HG03159 (cell line): ENCODE data around the gene HEATR9.

Source experiments
- ATAC-seq: cut with Tn5 transposase; IDR thresholded peaks from one replicate; pipeline ENCODE4 v1.9.1; 2021; ENCODE audit warnings: mild to moderate bottlenecking, moderate library complexity; ENCODE audit not compliant: unreplicated experiment

Gene HEATR9

GRCh38 chr17:35866341-35866950, 2.2 kb downstream of the HEATR9 start:
- no peak for ATAC-seq

GRCh38 chr17:35865412-35866340, 3.0 kb downstream of the HEATR9 start:
- ATAC-seq: no peak

- no peak for ATAC-seq
Observed at GRCh38 chr17:35864853-35865252, 3.8 kb downstream of the HEATR9 start.

- ATAC-seq: no peak
Observed at GRCh38 chr17:35856603-35857002, 12.1 kb downstream of the HEATR9 start.

GRCh38 chr17:35855965-35856364, 12.7 kb downstream of the HEATR9 start:
- no peak for ATAC-seq

- ATAC-seq: no peak
Observed at GRCh38 chr17:35849469-35850348, 19.0 kb downstream of the HEATR9 start.

GRCh38 chr17:35847633-35848373, 20.9 kb downstream of the HEATR9 start:
- ATAC-seq: no peak

- ATAC-seq: no peak
Observed at GRCh38 chr17:35847006-35847405, 21.7 kb downstream of the HEATR9 start.

GRCh38 chr17:35846055-35846809, 22.5 kb downstream of the HEATR9 start:
- ATAC-seq: no peak

GRCh38 chr17:35844547-35844946, 24.1 kb downstream of the HEATR9 start:
- ATAC-seq: no peak

GRCh38 chr17:35843698-35844097, 25.0 kb downstream of the HEATR9 start:
- no peak for ATAC-seq

GRCh38 chr17:35842239-35842638, 26.5 kb downstream of the HEATR9 start:
- no peak for ATAC-seq

- ATAC-seq: no peak
Observed at GRCh38 chr17:35841505-35841904, 27.2 kb downstream of the HEATR9 start.

- ATAC-seq: no peak
Observed at GRCh38 chr17:35841101-35841500, 27.6 kb downstream of the HEATR9 start.

- no peak for ATAC-seq
Observed at GRCh38 chr17:35825206-35825605, 43.5 kb downstream of the HEATR9 start.

- no peak for ATAC-seq
Observed at GRCh38 chr17:35821308-35821707, 47.4 kb downstream of the HEATR9 start.

GRCh38 chr17:35819455-35819854, 49.2 kb downstream of the HEATR9 start:
- ATAC-seq: no peak

GRCh38 chr17:35817196-35817595, 51.5 kb downstream of the HEATR9 start:
- no peak for ATAC-seq

GRCh38 chr17:35816723-35817122, 52.0 kb downstream of the HEATR9 start:
- no peak for ATAC-seq

GRCh38 chr17:35812456-35812855, 56.2 kb downstream of the HEATR9 start:
- no peak for ATAC-seq
